T-cell (primary cell): ENCODE measurements around the gene CAPZA2. TPM values are rescaled to one million over a fixed set of nuclear protein-coding genes. Genes with fewer than 3 reads are reported as not detected.

Experiments
- ATAC-seq, 4 experiments: fragments of 200-7000 bp in 3 of 4; fragments of 150-1000 bp in 1 of 4; cut with Tn5 transposase; replicated peaks in 1 of 4; 1 replicate in 3 of 4; 2 replicates in 1 of 4; pipeline ENCODE4 v1.10.0; 2021; ENCODE audit warnings: moderate library complexity in 3 of 4, mild to moderate bottlenecking in 2 of 4, moderate number of reproducible peaks in 1 of 4
- CTCF ChIA-PET, 2 donors: fragments of 300-600 bp; sonication (Branson Sonifier 250); formaldehyde crosslinking; loops; one replicate each; lab custom pipeline; 2022; ENCODE audit warnings: antibody characterized with exemption in 2 of 2; lab: Charles Lee
- POLR2A ChIA-PET, 2 donors: fragments of 300-600 bp; sonication (Branson Sonifier 250); formaldehyde crosslinking; loops; one replicate each; lab custom pipeline; 2022; ENCODE audit warnings: antibody characterized with exemption in 2 of 2; lab: Charles Lee
- DNase-seq, 35 experiments: peaks; one replicate each; pipeline versions ENCODE4 v3.0.0 to v3.0.0-alpha.2; 2013 to 2023
- H3K27ac ChIP-seq: one replicate; pipeline ENCODE4 v1.5.1; 2013; ENCODE audit warnings: low read length
- H3K27me3 ChIP-seq, 2 experiments: replicated peaks in 1 of 2; 1 replicate in 1 of 2; 2 replicates in 1 of 2; pipeline versions ENCODE4 v1.6.1 to v1.7.0; 2013; ENCODE audit warnings: low read length in 1 of 2, mixed read lengths in 1 of 2; ENCODE audit not compliant: control insufficient read depth in 2 of 2, insufficient read depth in 2 of 2; ENCODE audit errors: extremely low read depth in 1 of 2
- H3K36me3 ChIP-seq, 2 donors: 1 replicate in 1 of 2; 2 replicates in 1 of 2; pipeline versions ENCODE4 v1.6.1 to v1.7.0; 2013; ENCODE audit warnings: low read length in 1 of 2; ENCODE audit not compliant: control insufficient read depth in 2 of 2, insufficient read depth in 1 of 2; ENCODE audit errors: extremely low read depth in 1 of 2
- H3K4me1 ChIP-seq, 2 experiments: 1 replicate in 1 of 2; 2 replicates in 1 of 2; pipeline versions ENCODE4 v1.6.1 to v1.7.0; 2013; ENCODE audit warnings: low read length in 2 of 2, mixed read lengths in 1 of 2; ENCODE audit not compliant: insufficient read depth in 2 of 2, control insufficient read depth in 1 of 2; ENCODE audit errors: extremely low read depth in 1 of 2
- H3K4me3 ChIP-seq, 2 donors: 1 replicate in 1 of 2; 2 replicates in 1 of 2; pipeline versions ENCODE4 v1.5.1 to v1.7.0; 2013; ENCODE audit warnings: mild to moderate bottlenecking in 2 of 2, low read length in 1 of 2, moderate library complexity in 1 of 2; ENCODE audit not compliant: control insufficient read depth in 1 of 2; ENCODE audit errors: extremely low read depth in 1 of 2
- H3K9me3 ChIP-seq: 2 replicates; pipeline ENCODE4 v1.7.0; 2013
- H3K27ac Mint-ChIP-seq, 2 donors: one replicate each; pipeline ENCODE4 v1.8.0; 2020 to 2021; ENCODE audit warnings: mild to moderate bottlenecking in 2 of 2, mixed read lengths in 2 of 2
- H3K27me3 Mint-ChIP-seq, 2 donors: one replicate each; pipeline ENCODE4 v1.8.0; 2021 to 2022; ENCODE audit warnings: mixed read lengths in 2 of 2
- H3K36me3 Mint-ChIP-seq: one replicate; pipeline ENCODE4 v1.8.0; 2021; ENCODE audit warnings: mixed read lengths
- H3K4me1 Mint-ChIP-seq, 3 donors: one replicate each; pipeline ENCODE4 v1.8.0; 2020 to 2022; ENCODE audit warnings: mixed read lengths in 3 of 3, mild to moderate bottlenecking in 1 of 3
- H3K4me3 Mint-ChIP-seq, 3 donors: one replicate each; pipeline ENCODE4 v1.8.0; 2020 to 2022; ENCODE audit warnings: mild to moderate bottlenecking in 3 of 3, mixed read lengths in 3 of 3, moderate library complexity in 3 of 3
- H3K9me3 Mint-ChIP-seq, 3 donors: one replicate each; pipeline ENCODE4 v1.8.0; 2020 to 2022; ENCODE audit warnings: mixed read lengths in 3 of 3
- WGBS: methylation state at CpG from one replicate; pipeline ENCODE4 v1.1.5; 2013; ENCODE audit warnings: missing lambda C conversion rate; ENCODE audit not compliant: insufficient coverage; 5-methylcytosine and 5-hydroxymethylcytosine counted together
- total RNA-seq, 35 experiments: library from RNA in 6 of 35; stranded (reverse) in 6 of 35; fragments of 120-200 nt in 1 of 35; gene quantifications; one replicate each; pipeline versions ENCODE4 v1.2.1 to v1.2.4 and lab custom pipeline; 2013 to 2026

CAPZA2 gene
- total RNA-seq, 5 donors from 2014 or later (not counting 1 experiment from before 2014, with no cell fraction given) = 93.3 to 111 (median 95.6) TPM

- H3K9me3 ChIP-seq = no peaks in the 10 kb centered on the region
- Mint-ChIP-seq H3K27me3 (no peaks in the 10 kb centered on the region), H3K4me3 (no peak overlapping the region), H3K27ac (no peak overlapping the region), H3K9me3 (no peaks in the 10 kb centered on the region), H3K4me1 (no peaks in the 10 kb centered on the region), H3K36me3 (peaks cover 64% of the 10 kb centered on the region)
- WGBS = no CpG with 5 or more reads among the region's 6 CpGs
- ChIA-PET CTCF (interaction anchor here in 1 of 2 donors (0.6 kb wide), 1 partner anchor 9 kb away, joined by 3 read pairs; no protein-coding TSS in a partner anchor), POLR2A (interaction anchor here in 1 of 2 donors (0.5 kb wide), 1 partner anchor 46 kb away, joined by 7 read pairs; no protein-coding TSS in a partner anchor)
- H3K4me1 ChIP-seq = no peaks in the 10 kb centered on the region
- H3K27me3 ChIP-seq = no peaks in the 10 kb centered on the region
- no peak overlapping the region for H3K4me3 ChIP-seq
- peaks cover 0 to 54% of the 10 kb centered on the region in 2 donors for H3K36me3 ChIP-seq
- no peak overlapping the region for H3K27ac ChIP-seq
- ATAC-seq (no peak), DNase-seq (no peak)
Measured at GRCh38 chr7:116910383-116910782, 48.0 kb downstream of the CAPZA2 start.

GRCh38 chr7:116911801-116912200 is 49.4 kb downstream of the CAPZA2 start:
- H3K4me1 Mint-ChIP-seq = no peaks in the 10 kb centered on the region
- ChIA-PET POLR2A (interaction anchor here in 1 of 2 donors (0.6 kb wide), 1 partner anchor 8 kb away, joined by 3 read pairs; no protein-coding TSS in a partner anchor), CTCF (interaction anchor here in 1 of 2 donors (0.6 to 0.7 kb wide), 2 partner anchors 18 to 21 kb away, joined by 3 to 5 read pairs; no protein-coding TSS in a partner anchor)
- H3K9me3 Mint-ChIP-seq = no peaks in the 10 kb centered on the region
- H3K36me3 Mint-ChIP-seq = peaks cover 60% of the 10 kb centered on the region
- no peak overlapping the region for H3K27ac Mint-ChIP-seq
- Histone ChIP-seq H3K4me3 (no peak overlapping the region), H3K36me3 (peaks cover 6 to 58% of the 10 kb centered on the region in 2 donors), H3K27ac (no peak overlapping the region), H3K4me1 (no peaks in the 10 kb centered on the region), H3K9me3 (no peaks in the 10 kb centered on the region), H3K27me3 (no peaks in the 10 kb centered on the region)
- no peak overlapping the region for H3K4me3 Mint-ChIP-seq
- no peaks in the 10 kb centered on the region for H3K27me3 Mint-ChIP-seq
- DNase-seq (no peak), ATAC-seq (no peak)
- WGBS = no CpG with 5 or more reads among the region's 1 CpG

- Mint-ChIP-seq H3K27ac (no peak overlapping the region), H3K4me1 (no peaks in the 10 kb centered on the region), H3K36me3 (peaks cover 61% of the 10 kb centered on the region), H3K9me3 (no peaks in the 10 kb centered on the region), H3K27me3 (no peaks in the 10 kb centered on the region), H3K4me3 (no peak overlapping the region)
- ATAC-seq (no peak), DNase-seq (no peak)
- H3K4me3 ChIP-seq = no peak overlapping the region
- H3K27me3 ChIP-seq = no peaks in the 10 kb centered on the region
- H3K27ac ChIP-seq = no peak overlapping the region
- CTCF ChIA-PET = interaction anchor here (0.6 to 0.7 kb wide), 2 partner anchors 17 to 98 kb away, joined by 3 read pairs; no protein-coding TSS in a partner anchor
- H3K9me3 ChIP-seq = no peaks in the 10 kb centered on the region
- POLR2A ChIA-PET = interaction anchor here (0.5 to 0.6 kb wide), 3 partner anchors 8 to 302 kb away, joined by 3 read pairs; no protein-coding TSS in a partner anchor
- WGBS = no CpG with 5 or more reads among the region's 1 CpG
- H3K36me3 ChIP-seq = peaks cover 6 to 54% of the 10 kb centered on the region in 2 donors
- H3K4me1 ChIP-seq = no peaks in the 10 kb centered on the region
Measured at GRCh38 chr7:116912269-116912909, 50.0 kb downstream of the CAPZA2 start.

GRCh38 chr7:116918704-116919103 is 56.3 kb downstream of the CAPZA2 start:
- no peak for ATAC-seq
- no peaks in the 10 kb centered on the region for H3K27me3 Mint-ChIP-seq
- H3K9me3 Mint-ChIP-seq = no peaks in the 10 kb centered on the region
- H3K27ac Mint-ChIP-seq = no peak overlapping the region
- no peak overlapping the region for H3K4me3 Mint-ChIP-seq
- H3K27me3 ChIP-seq = no peaks in the 10 kb centered on the region
- no CpG with 5 or more reads among the region's 3 CpGs for WGBS
- no peaks in the 10 kb centered on the region for H3K4me1 ChIP-seq
- H3K27ac ChIP-seq = no peak overlapping the region
- H3K4me3 ChIP-seq = no peak overlapping the region
- ChIA-PET CTCF (interaction anchor here (0.6 kb wide), 2 partner anchors 8 to 16 kb away, joined by 3 read pairs; no protein-coding TSS in a partner anchor), POLR2A (interaction anchor here in 1 of 2 donors (0.6 kb wide), 1 partner anchor 24 kb away, joined by 4 read pairs; no protein-coding TSS in a partner anchor)
- H3K4me1 Mint-ChIP-seq = no peaks in the 10 kb centered on the region
- H3K9me3 ChIP-seq = no peaks in the 10 kb centered on the region
- peaks cover 30% of the 10 kb centered on the region for H3K36me3 Mint-ChIP-seq
- DNase-seq = no peak
- H3K36me3 ChIP-seq = peaks cover 6 to 31% of the 10 kb centered on the region in 2 donors

GRCh38 chr7:116920359-116920758 is 58.0 kb downstream of the CAPZA2 start:
- no peaks in the 10 kb centered on the region for H3K27me3 Mint-ChIP-seq
- POLR2A ChIA-PET = no interaction called here

GRCh38 chr7:116922545-116922944 is 60.2 kb downstream of the CAPZA2 start:
- H3K27me3 Mint-ChIP-seq = no peaks in the 10 kb centered on the region
- no peaks in the 10 kb centered on the region for H3K4me1 ChIP-seq
- no peak overlapping the region for H3K27ac ChIP-seq
- POLR2A ChIA-PET = interaction anchor here in 1 of 2 donors (0.6 to 0.8 kb wide), 2 partner anchors 204 to 728 kb away, joined by 3 read pairs; no protein-coding TSS in a partner anchor
- H3K4me3 Mint-ChIP-seq = no peak overlapping the region
- WGBS = 74% methylated on average over 4 of the region's 5 CpGs
- H3K4me3 ChIP-seq = no peak overlapping the region
- ATAC-seq (no peak), DNase-seq (no peak)
- H3K4me1 Mint-ChIP-seq = no peaks in the 10 kb centered on the region
- CTCF ChIA-PET = no interaction called here
- no peaks in the 10 kb centered on the region for H3K9me3 Mint-ChIP-seq
- no peak overlapping the region for H3K27ac Mint-ChIP-seq
- peaks cover 0 to 7% of the 10 kb centered on the region in 2 donors for H3K36me3 ChIP-seq
- H3K27me3 ChIP-seq = no peaks in the 10 kb centered on the region
- peaks cover 18% of the 10 kb centered on the region for H3K36me3 Mint-ChIP-seq
- no peaks in the 10 kb centered on the region for H3K9me3 ChIP-seq

More at GRCh38 chr7:116920359-116920758, 58.0 kb downstream of the CAPZA2 start:
- Mint-ChIP-seq H3K4me1 (no peaks in the 10 kb centered on the region), H3K4me3 (no peak overlapping the region), H3K27ac (no peak overlapping the region), H3K9me3 (no peaks in the 10 kb centered on the region), H3K36me3 (peaks cover 24% of the 10 kb centered on the region)
- no peaks in the 10 kb centered on the region for H3K4me1 ChIP-seq
- DNase-seq (no peak), ATAC-seq (no peak)
- no peak overlapping the region for H3K27ac ChIP-seq
- peaks cover 6 to 19% of the 10 kb centered on the region in 2 donors for H3K36me3 ChIP-seq
- H3K4me3 ChIP-seq = no peak overlapping the region
- no peaks in the 10 kb centered on the region for H3K9me3 ChIP-seq
- no peaks in the 10 kb centered on the region for H3K27me3 ChIP-seq
- CTCF ChIA-PET = interaction anchor here (0.6 to 1.5 kb wide), 3 partner anchors 12 to 205 kb away, joined by 3 to 4 read pairs (median 3); no protein-coding TSS in a partner anchor
